H9 (cell line): Measurements from ENCODE around the gene SEC14L5. TPM values are rescaled to one million over a fixed set of nuclear protein-coding genes. Genes with fewer than 3 reads are reported as not detected.

Experiments used
- DNase-seq: peaks from one replicate; pipeline ENCODE4 v3.0.0-alpha.2; 2017
- H2AFZ ChIP-seq: one replicate; pipeline ENCODE4 v1.6.1; 2013; ENCODE audit warnings: mild to moderate bottlenecking, low read length, control low read depth, moderate library complexity
- H2AK5ac ChIP-seq: 2 replicates; pipeline ENCODE4 v1.6.1; 2013; ENCODE audit warnings: low read length, control low read depth, mixed read lengths; ENCODE audit not compliant: insufficient read length
- H2BK120ac ChIP-seq: one replicate; pipeline ENCODE4 v1.6.1; 2013; ENCODE audit warnings: low read depth, mild to moderate bottlenecking, low read length, control low read depth, inconsistent platforms; ENCODE audit not compliant: poor library complexity, severe bottlenecking
- H2BK12ac ChIP-seq: 2 replicates; pipeline ENCODE4 v1.6.1; 2013; ENCODE audit warnings: low read length, control low read depth, mixed read lengths, low read depth; ENCODE audit not compliant: insufficient read length
- H2BK15ac ChIP-seq: 2 replicates; pipeline ENCODE4 v1.6.1; 2013; ENCODE audit warnings: low read depth, low read length, control low read depth
- H2BK20ac ChIP-seq: one replicate; pipeline ENCODE4 v1.6.1; 2013; ENCODE audit warnings: low read depth, mild to moderate bottlenecking, low read length, control low read depth, inconsistent platforms; ENCODE audit not compliant: poor library complexity, severe bottlenecking
- H2BK5ac ChIP-seq: 2 replicates; pipeline ENCODE4 v1.6.1; 2013; ENCODE audit warnings: low read length, control low read depth, mixed read lengths; ENCODE audit not compliant: insufficient read length
- H3K14ac ChIP-seq: 2 replicates; pipeline ENCODE4 v1.6.1; 2013; ENCODE audit warnings: low read length, control low read depth; ENCODE audit not compliant: insufficient read depth
- H3K18ac ChIP-seq: 2 replicates; pipeline ENCODE4 v1.6.1; 2013; ENCODE audit warnings: low read depth, mild to moderate bottlenecking, mixed read lengths, low read length, control low read depth; ENCODE audit not compliant: insufficient read length
- H3K23ac ChIP-seq: 2 replicates; pipeline ENCODE4 v1.6.1; 2013; ENCODE audit warnings: low read length, control low read depth, mixed read lengths, low read depth; ENCODE audit not compliant: insufficient read length
- H3K23me2 ChIP-seq: 2 replicates; pipeline ENCODE4 v1.6.1; 2013; ENCODE audit warnings: low read depth, mild to moderate bottlenecking, mixed read lengths, low read length, control low read depth; ENCODE audit not compliant: insufficient read length, poor library complexity, severe bottlenecking
- H3K27ac ChIP-seq: 2 replicates; pipeline ENCODE4 v1.5.1; 2013; ENCODE audit warnings: low read length, control low read depth, mixed read lengths, low read depth; ENCODE audit not compliant: insufficient read length
- H3K27me3 ChIP-seq: 2 replicates; pipeline ENCODE4 v1.6.1; 2013; ENCODE audit warnings: low read length, control low read depth, inconsistent platforms; ENCODE audit not compliant: insufficient read depth
- H3K4ac ChIP-seq: 2 replicates; pipeline ENCODE4 v1.6.1; 2013; ENCODE audit warnings: low read depth, mild to moderate bottlenecking, control low read depth, inconsistent platforms, low read length, moderate library complexity
- H3K4me1 ChIP-seq: 2 replicates; pipeline ENCODE4 v1.6.1; 2013; ENCODE audit warnings: low read length, control low read depth, inconsistent platforms; ENCODE audit not compliant: insufficient read depth
- H3K4me2 ChIP-seq: 2 replicates; pipeline ENCODE4 v1.6.1; 2013; ENCODE audit warnings: low read length, control low read depth, mixed read lengths; ENCODE audit not compliant: insufficient read length, insufficient read depth
- H3K56ac ChIP-seq: 2 replicates; pipeline ENCODE4 v1.6.1; 2013; ENCODE audit warnings: low read depth, mild to moderate bottlenecking, mixed read lengths, low read length, control low read depth; ENCODE audit not compliant: insufficient read length
- H3K79me1 ChIP-seq: 2 replicates; pipeline ENCODE4 v1.6.1; 2013; ENCODE audit warnings: low read depth, mild to moderate bottlenecking, moderate library complexity, low read length, control low read depth, inconsistent platforms; ENCODE audit not compliant: insufficient read depth, poor library complexity, severe bottlenecking
- H3K79me2 ChIP-seq: 2 replicates; pipeline ENCODE4 v1.6.1; 2013; ENCODE audit warnings: low read length, control low read depth, inconsistent platforms; ENCODE audit not compliant: insufficient read depth
- H3K9ac ChIP-seq: 2 replicates; pipeline ENCODE4 v1.6.1; 2013; ENCODE audit warnings: low read length, control low read depth, mixed read lengths; ENCODE audit not compliant: insufficient read length; ENCODE audit errors: extremely low read depth
- H3K9me3 ChIP-seq: one replicate; pipeline ENCODE4 v1.6.1; 2013; ENCODE audit warnings: low read depth, low read length, inconsistent platforms; ENCODE audit not compliant: control insufficient read depth
- H3T11ph ChIP-seq: one replicate; pipeline ENCODE4 v1.6.1; 2013; ENCODE audit warnings: mild to moderate bottlenecking, low read length, control low read depth, inconsistent platforms
- H4K20me1 ChIP-seq: one replicate; pipeline ENCODE4 v1.6.1; 2013; ENCODE audit not compliant: control insufficient read depth, insufficient read length, insufficient read depth
- H4K5ac ChIP-seq: 2 replicates; pipeline ENCODE4 v1.6.1; 2013; ENCODE audit warnings: low read depth, mild to moderate bottlenecking, mixed read lengths, low read length, control low read depth; ENCODE audit not compliant: insufficient read length
- H4K8ac ChIP-seq: replicated peaks from 2 replicates; pipeline ENCODE4 v1.6.1; 2013; ENCODE audit warnings: low read length, control low read depth, mixed read lengths, low read depth; ENCODE audit not compliant: insufficient read length
- H4K91ac ChIP-seq: 2 replicates; pipeline ENCODE4 v1.6.1; 2013; ENCODE audit warnings: low read depth, mild to moderate bottlenecking, moderate library complexity, mixed read lengths, low read length, control low read depth; ENCODE audit not compliant: insufficient read length
- H3K27ac Mint-ChIP-seq, 3 experiments: 2 replicates in 2 of 3; 3 replicates in 1 of 3; pipeline ENCODE4 v1.8.0; 2020 to 2021; ENCODE audit warnings: mixed read lengths in 3 of 3, mild to moderate bottlenecking in 1 of 3, moderate library complexity in 1 of 3
- H3K27me3 Mint-ChIP-seq: 2 replicates; pipeline ENCODE4 v1.8.0; 2021; ENCODE audit warnings: low read depth, mild to moderate bottlenecking, moderate library complexity, mixed read lengths
- H3K36me3 Mint-ChIP-seq, 3 experiments: 2 replicates in 2 of 3; 3 replicates in 1 of 3; pipeline ENCODE4 v1.8.0; 2020 to 2021; ENCODE audit warnings: low read depth in 3 of 3, mixed read lengths in 3 of 3; ENCODE audit not compliant: insufficient read depth in 1 of 3
- H3K4me1 Mint-ChIP-seq, 2 experiments: 2 replicates each; pipeline ENCODE4 v1.8.0; 2020; ENCODE audit warnings: mixed read lengths in 2 of 2
- H3K4me3 Mint-ChIP-seq, 2 experiments: 2 replicates in 1 of 2; 3 replicates in 1 of 2; pipeline ENCODE4 v1.8.0; 2020 to 2021; ENCODE audit warnings: mild to moderate bottlenecking in 2 of 2, mixed read lengths in 2 of 2, moderate library complexity in 1 of 2
- H3K9me3 Mint-ChIP-seq, 2 experiments: 2 replicates in 1 of 2; 3 replicates in 1 of 2; pipeline ENCODE4 v1.8.0; 2020; ENCODE audit warnings: mild to moderate bottlenecking in 2 of 2, mixed read lengths in 2 of 2, moderate library complexity in 1 of 2
- CTCF ChIP-seq: fragments of 200-600 bp; sonication (generic); conservative IDR thresholded peaks from 3 replicates; pipeline ENCODE4 v1.8.0; 2021; ENCODE audit warnings: antibody characterized with exemption, mild to moderate bottlenecking
- WGBS: extraction: QIAGEN DNeasy Blood & Tissue Kit; methylation state at CpG from one replicate; pipeline ENCODE4 v1.1.7; 2013; ENCODE audit warnings: missing lambda C conversion rate, low lambda C conversion rate, mixed read lengths; ENCODE audit not compliant: insufficient read length; ENCODE audit errors: extremely low coverage; 5-methylcytosine and 5-hydroxymethylcytosine counted together
- total RNA-seq: library from RNA; stranded (reverse); gene quantifications from 2 replicates; pipeline ENCODE4 v1.2.1, GENCODE V29; 2021

The SEC14L5 gene
- total RNA-seq, 1 experiment from 2014 or later, result 4.1 TPM

GRCh38 chr16:4979164-4979563, 21.0 kb downstream of the SEC14L5 start:
- Histone ChIP-seq H4K91ac (no peak overlapping the region), H3K56ac (no peak overlapping the region), H3K9ac (no peak overlapping the region), H3K4ac (no peak overlapping the region), H3K4me2 (no peak overlapping the region), H4K8ac (no peak overlapping the region), H3K9me3 (no peaks in the 10 kb centered on the region), H4K20me1 (no peaks in the 10 kb centered on the region), H3K27ac (no peak overlapping the region), H2AFZ (no peak overlapping the region), H3K23ac (no peak overlapping the region), H3K23me2 (no peaks in the 10 kb centered on the region), H2BK12ac (no peak overlapping the region), H2AK5ac (no peak overlapping the region), H3K14ac (no peak overlapping the region), H4K5ac (no peak overlapping the region), H3K79me2 (no peaks in the 10 kb centered on the region), H3K27me3 (no peaks in the 10 kb centered on the region), H2BK20ac (no peak overlapping the region), H2BK120ac (no peak overlapping the region), H3K79me1 (no peaks in the 10 kb centered on the region), H3T11ph (no peak overlapping the region), H2BK15ac (no peak overlapping the region), H2BK5ac (no peak overlapping the region), H3K4me1 (no peaks in the 10 kb centered on the region), H3K18ac (no peak overlapping the region)
- DNase-seq, result no peak
- peaks cover 9% of the 10 kb centered on the region for H3K27me3 Mint-ChIP-seq
- H3K9me3 Mint-ChIP-seq, result no peaks in the 10 kb centered on the region; a peak in 1 of 5 replicates
- no peak overlapping the region for H3K27ac Mint-ChIP-seq
- no peak overlapping the region; a peak in 1 of 5 replicates for H3K4me3 Mint-ChIP-seq
- peaks cover 0 to 6% of the 10 kb centered on the region in 2 experiments; a peak in 2 of 4 replicates for H3K4me1 Mint-ChIP-seq
- WGBS, result no CpG with 5 or more reads among the region's 7 CpGs
- H3K36me3 Mint-ChIP-seq, result no peaks in the 10 kb centered on the region
- no peak for TF ChIP-seq CTCF
